GM12873 (cell line): ENCODE data around the gene EAF1.

Experiments
- TF ChIP-seq, protein P1 (sequence below): IDR thresholded peaks from 2 replicates; pipeline ENCODE4 v1.5.1; 2012; ENCODE audit warnings: low read depth, mild to moderate bottlenecking, moderate library complexity, low read length, control low read depth; ENCODE audit not compliant: insufficient read depth; ENCODE audit errors: missing control alignments

The EAF1 gene

DNA sequence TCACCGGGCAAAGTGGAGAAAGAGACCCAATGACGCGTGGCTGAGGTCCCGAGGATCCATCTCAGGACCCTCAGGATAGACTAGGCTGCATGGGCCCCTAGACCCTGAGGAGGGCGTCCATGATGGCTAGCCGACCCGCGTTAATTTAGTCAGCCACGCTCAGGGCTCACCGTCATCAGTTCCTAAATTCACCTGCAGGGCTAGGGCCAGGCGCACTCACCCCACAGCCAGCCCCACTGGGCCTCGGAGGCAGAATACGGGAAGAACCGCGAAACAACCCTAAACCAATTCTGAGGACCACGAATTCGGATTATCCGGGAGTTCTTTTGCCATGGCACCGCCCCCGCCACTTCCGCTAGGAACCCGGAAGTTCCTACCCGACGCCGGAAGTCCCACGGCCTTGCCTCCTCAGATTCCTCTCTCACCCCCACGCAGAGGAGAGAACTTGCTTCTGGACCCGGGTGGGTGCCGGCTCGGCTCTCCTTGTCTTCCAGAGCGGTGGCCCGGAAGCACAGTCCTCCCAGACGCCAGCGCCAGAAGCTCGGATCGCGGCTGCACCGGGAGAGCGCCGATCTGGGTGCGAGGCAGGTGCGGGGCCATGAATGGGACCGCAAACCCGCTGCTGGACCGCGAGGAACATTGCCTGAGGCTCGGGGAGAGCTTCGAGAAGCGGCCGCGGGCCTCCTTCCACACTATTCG, at the start of gene EAF1, which contains the start of gene METTL6:
Gene EAF1 (plus strand): TSS at position 417 of the 699 bp plus-strand sequence. CDS start 182 bp downstream, at position 599.
Gene METTL6 (minus strand): TSS at position 363 of the 699 bp plus-strand sequence. CDS start 1,033 bp downstream, outside the sequence.
- TF ChIP-seq, protein P1, sequence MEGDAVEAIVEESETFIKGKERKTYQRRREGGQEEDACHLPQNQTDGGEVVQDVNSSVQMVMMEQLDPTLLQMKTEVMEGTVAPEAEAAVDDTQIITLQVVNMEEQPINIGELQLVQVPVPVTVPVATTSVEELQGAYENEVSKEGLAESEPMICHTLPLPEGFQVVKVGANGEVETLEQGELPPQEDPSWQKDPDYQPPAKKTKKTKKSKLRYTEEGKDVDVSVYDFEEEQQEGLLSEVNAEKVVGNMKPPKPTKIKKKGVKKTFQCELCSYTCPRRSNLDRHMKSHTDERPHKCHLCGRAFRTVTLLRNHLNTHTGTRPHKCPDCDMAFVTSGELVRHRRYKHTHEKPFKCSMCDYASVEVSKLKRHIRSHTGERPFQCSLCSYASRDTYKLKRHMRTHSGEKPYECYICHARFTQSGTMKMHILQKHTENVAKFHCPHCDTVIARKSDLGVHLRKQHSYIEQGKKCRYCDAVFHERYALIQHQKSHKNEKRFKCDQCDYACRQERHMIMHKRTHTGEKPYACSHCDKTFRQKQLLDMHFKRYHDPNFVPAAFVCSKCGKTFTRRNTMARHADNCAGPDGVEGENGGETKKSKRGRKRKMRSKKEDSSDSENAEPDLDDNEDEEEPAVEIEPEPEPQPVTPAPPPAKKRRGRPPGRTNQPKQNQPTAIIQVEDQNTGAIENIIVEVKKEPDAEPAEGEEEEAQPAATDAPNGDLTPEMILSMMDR = peak; percentile 37

DNA sequence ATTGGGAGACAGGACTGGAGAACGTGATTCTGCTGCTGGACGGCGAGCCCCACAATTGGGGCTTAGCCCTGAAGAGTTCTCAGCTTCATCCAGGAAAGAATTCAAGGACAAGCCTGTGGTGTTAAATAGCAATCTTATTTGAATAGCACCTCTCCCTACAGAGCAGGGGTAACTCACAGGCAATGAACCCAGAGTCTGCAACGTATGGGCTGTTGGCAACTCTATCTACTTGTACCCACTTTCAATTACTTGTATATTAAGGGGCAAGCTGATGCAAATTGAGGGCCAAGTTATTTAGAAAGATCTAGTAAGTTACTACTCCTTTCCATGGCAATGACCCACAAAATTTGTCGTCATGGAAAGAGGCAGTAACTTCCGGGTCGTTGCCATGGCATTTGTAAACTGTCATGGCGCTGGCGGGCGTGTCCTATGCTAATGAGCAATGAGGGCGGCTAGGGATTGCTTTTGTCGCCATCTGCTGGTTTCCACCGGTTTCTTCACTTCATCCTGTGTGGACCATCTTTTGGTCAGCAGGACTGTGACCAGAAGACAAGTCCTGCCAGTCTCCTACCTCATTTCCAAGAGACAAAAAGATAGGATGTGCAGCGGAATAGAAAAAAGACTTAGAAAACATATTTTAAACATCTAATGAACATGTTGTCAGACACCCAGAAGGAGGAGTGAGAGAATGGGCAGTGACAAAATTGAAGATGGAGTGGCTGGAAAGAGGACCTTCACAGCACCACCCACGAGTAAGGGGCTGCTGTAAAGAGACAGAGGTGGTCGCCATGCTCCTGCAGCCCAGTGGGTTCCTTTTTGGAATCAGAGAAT, 49.2 kb upstream of the EAF1 start:
- TF ChIP-seq, protein P1 = peak; percentile 87

- TF ChIP-seq, protein P1 = no peak
Measured at GRCh38 chr3:15380980-15381890, 46.2 kb upstream of the EAF1 start.

- TF ChIP-seq, protein P1 = no peak
Measured at GRCh38 chr3:15382405-15382923, 44.9 kb upstream of the EAF1 start.

- TF ChIP-seq, protein P1 = no peak
Measured at GRCh38 chr3:15384510-15385237, 42.7 kb upstream of the EAF1 start.

GRCh38 chr3:15385901-15386653, 41.3 kb upstream of the EAF1 start:
- TF ChIP-seq, protein P1 = no peak
